ENCODE data around the gene LHX1.

DNA sequence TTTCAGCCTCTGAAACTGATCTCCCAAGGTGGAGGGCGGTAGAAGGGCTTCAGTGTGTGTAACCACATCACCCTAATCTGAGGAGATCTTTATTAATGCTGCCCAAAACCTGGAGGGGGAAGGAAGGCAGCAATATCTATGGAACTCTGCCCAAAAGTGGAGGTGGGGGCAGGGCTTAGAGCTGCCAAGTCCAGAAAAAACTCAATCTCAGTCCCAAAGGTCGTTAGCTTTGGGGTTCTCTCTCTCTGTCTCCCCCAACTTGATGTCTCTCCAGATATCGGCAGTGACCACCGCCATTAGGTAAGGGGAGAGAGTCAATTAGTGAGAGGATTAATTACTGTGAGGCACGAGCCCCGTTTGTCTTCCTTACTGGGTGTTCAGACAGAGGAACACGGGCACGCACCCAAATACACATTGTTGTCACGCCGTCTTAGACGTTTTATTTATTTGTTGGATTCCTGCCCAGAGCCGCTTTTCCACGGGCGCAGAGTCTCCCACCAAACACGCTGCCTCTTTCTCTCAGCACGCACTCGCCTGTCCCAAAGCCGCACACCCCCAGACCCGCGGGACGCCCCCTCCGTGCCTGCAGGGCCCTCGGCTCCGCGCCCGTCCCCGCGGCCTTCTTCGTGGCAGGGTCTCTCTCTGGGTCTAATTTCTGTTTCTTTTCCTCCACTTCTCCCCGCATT, 5.4 kb upstream of the LHX1 start:
- TF ChIP-seq, protein P1, sequence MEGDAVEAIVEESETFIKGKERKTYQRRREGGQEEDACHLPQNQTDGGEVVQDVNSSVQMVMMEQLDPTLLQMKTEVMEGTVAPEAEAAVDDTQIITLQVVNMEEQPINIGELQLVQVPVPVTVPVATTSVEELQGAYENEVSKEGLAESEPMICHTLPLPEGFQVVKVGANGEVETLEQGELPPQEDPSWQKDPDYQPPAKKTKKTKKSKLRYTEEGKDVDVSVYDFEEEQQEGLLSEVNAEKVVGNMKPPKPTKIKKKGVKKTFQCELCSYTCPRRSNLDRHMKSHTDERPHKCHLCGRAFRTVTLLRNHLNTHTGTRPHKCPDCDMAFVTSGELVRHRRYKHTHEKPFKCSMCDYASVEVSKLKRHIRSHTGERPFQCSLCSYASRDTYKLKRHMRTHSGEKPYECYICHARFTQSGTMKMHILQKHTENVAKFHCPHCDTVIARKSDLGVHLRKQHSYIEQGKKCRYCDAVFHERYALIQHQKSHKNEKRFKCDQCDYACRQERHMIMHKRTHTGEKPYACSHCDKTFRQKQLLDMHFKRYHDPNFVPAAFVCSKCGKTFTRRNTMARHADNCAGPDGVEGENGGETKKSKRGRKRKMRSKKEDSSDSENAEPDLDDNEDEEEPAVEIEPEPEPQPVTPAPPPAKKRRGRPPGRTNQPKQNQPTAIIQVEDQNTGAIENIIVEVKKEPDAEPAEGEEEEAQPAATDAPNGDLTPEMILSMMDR (IDR thresholded peaks at IDR 0.05): no peak
- TF ChIP-seq POLR2A (IDR thresholded peaks at IDR 0.05): no peak
